Psoas muscle (tissue), 8 donors: Measurements from ENCODE around the gene ZRANB3. TPM values are rescaled to one million over a fixed set of nuclear protein-coding genes. Genes with fewer than 3 reads are reported as not detected.

Source experiments
- ATAC-seq, 4 donors: fragments of 200-7000 bp; cut with Tn5 transposase; one replicate each; pipeline ENCODE4 v1.9.1; 2020; ENCODE audit warnings: moderate library complexity in 3 of 4, mild to moderate bottlenecking in 2 of 4
- DNase-seq, 2 donors: peaks; one replicate each; pipeline ENCODE4 v3.0.0-alpha.2; 2020
- H3K27ac ChIP-seq: fragments of 200-600 bp; one replicate; pipeline ENCODE4 v1.8.0; 2022
- H3K27me3 ChIP-seq, 3 donors: fragments of 200-600 bp in 1 of 3; one replicate each; pipeline versions ENCODE4 v1.6.1 to v1.8.0; 2013 to 2022; ENCODE audit warnings: low read length in 2 of 3, mild to moderate bottlenecking in 2 of 3, moderate library complexity in 1 of 3; ENCODE audit not compliant: insufficient read depth in 3 of 3
- H3K36me3 ChIP-seq, 2 donors: fragments of 200-600 bp in 1 of 2; one replicate each; pipeline versions ENCODE4 v1.6.1 to v1.8.0; 2013 to 2022; ENCODE audit warnings: low read depth in 1 of 2, mild to moderate bottlenecking in 1 of 2, moderate library complexity in 1 of 2; ENCODE audit not compliant: insufficient read depth in 1 of 2
- H3K4me1 ChIP-seq: fragments of 200-600 bp; one replicate; pipeline ENCODE4 v1.8.0; 2022
- H3K4me3 ChIP-seq: fragments of 200-600 bp; one replicate; pipeline ENCODE4 v1.8.0; 2022; ENCODE audit warnings: mild to moderate bottlenecking
- H3K9me3 ChIP-seq: fragments of 200-600 bp; one replicate; pipeline ENCODE4 v1.8.0; 2022
- WGBS, 3 donors: extraction: QIAGEN DNeasy Blood & Tissue Kit; methylation state at CpG; one replicate each; pipeline versions ENCODE4 v1.1.6 to v1.1.7; 2013; 5-methylcytosine and 5-hydroxymethylcytosine counted together
- intact Hi-C, 2 donors: fragments of 100-400 bp; cut with DNase I; formaldehyde crosslinking; loops; one replicate each; pipeline versions ENCODE4 v1.11.0 to v1.14.2; 2022
- polyA plus RNA-seq, 3 donors: library from polyadenylated mRNA; stranded (reverse); fragments of 200-250 nt; gene quantifications; one replicate each; pipeline ENCODE4 v1.2.3, GENCODE V29; 2013
- total RNA-seq, 4 donors: library from RNA; stranded (reverse); fragmentation: NEBNext Ultra II Directional in 2 of 4; extraction: Animal tissue kit (Norgen Biotek cat#: 25700) in 2 of 4; gene quantifications; one replicate each; pipeline versions ENCODE4 v1.2.1 to v1.2.4, GENCODE V29; 2021 to 2023
- TF ChIP-seq, protein P1 (sequence below): fragments of 200-600 bp; IDR thresholded peaks from one replicate; pipeline ENCODE4 v1.8.0; 2022; ENCODE audit warnings: antibody characterized with exemption
- donor health status: healthy with polysubstance abuse.
- donor health status: DM: no; HTN: no; CAD: no; lungs with moderate emphysema.
- donor health status: Bipolar disorder and iron deficiency.
- donor health status: healthy.
- donor health status: DM: yes; HTN: yes; CAD: no.
- donor health status: DM: no; HTN: no; CAD: no.
- donor health status: DM: no; HTN: no; CAD: no.
- donor health status: DM: yes; HTN: yes; CAD: no.

The ZRANB3 gene
- total and polyA plus RNA-seq, 7 donors, result 1.3 to 6.4 (median 4.0) TPM

DNA sequence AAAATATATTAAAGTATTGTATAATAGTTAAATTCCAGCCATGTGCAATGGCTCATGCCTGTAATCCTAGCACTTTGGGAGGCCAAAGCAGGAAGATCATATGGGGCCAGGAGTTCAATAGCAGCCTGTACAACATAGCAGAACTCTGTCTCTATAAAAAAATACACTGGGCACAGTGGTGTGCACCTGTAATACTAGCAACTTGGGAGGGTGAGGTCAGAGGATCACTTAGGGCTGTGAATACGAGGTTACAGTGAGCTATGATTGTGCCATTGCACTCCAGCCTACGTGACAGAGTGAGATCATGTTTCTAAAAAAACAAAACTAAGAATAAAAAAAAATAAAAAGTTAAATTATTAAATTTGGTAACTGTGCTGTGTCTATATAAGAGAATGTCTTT is 36.1 kb downstream of the ZRANB3 start:
- Histone ChIP-seq H3K27ac (peak overlapping the region; percentile 88), H3K27me3 (no peaks in the 10 kb centered on the region), H3K4me1 (peaks cover 7% of the 10 kb centered on the region), H3K36me3 (no peaks in the 10 kb centered on the region), H3K4me3 (no peak overlapping the region), H3K9me3 (peaks cover 8% of the 10 kb centered on the region)
- intact Hi-C loops, result loop anchor here in 1 of 2 donors (5.0 kb wide), 1 partner anchor 37 kb away; the partner anchor contains the start of genes R3HDM1 and ZRANB3
- ATAC-seq (peak; percentile 94 to 98 (median 97)), DNase-seq (no peak)
- TF ChIP-seq, protein P1, sequence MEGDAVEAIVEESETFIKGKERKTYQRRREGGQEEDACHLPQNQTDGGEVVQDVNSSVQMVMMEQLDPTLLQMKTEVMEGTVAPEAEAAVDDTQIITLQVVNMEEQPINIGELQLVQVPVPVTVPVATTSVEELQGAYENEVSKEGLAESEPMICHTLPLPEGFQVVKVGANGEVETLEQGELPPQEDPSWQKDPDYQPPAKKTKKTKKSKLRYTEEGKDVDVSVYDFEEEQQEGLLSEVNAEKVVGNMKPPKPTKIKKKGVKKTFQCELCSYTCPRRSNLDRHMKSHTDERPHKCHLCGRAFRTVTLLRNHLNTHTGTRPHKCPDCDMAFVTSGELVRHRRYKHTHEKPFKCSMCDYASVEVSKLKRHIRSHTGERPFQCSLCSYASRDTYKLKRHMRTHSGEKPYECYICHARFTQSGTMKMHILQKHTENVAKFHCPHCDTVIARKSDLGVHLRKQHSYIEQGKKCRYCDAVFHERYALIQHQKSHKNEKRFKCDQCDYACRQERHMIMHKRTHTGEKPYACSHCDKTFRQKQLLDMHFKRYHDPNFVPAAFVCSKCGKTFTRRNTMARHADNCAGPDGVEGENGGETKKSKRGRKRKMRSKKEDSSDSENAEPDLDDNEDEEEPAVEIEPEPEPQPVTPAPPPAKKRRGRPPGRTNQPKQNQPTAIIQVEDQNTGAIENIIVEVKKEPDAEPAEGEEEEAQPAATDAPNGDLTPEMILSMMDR, result no peak
- WGBS, 3 donors, result 16 to 52% (median 32%) methylated on average over 2 of the region's 2 CpGs

DNA sequence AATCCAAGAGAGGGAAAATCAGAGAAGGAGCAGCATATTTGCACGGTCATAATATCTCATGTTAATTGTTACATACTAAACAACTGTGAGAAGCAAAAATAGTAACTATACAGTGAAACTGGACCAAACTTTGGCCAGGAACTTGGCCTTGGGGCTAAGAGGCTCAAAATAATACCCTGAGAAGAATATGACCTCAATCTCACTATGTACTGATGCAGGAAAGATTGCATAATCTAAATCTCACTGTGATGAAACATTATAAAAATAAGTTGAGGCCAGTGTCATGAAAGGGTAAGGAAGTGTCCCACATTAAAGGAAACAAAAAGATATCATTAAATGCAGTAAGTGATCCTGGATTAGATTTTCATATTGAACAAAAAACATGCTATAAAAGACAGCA is 36.5 kb downstream of the ZRANB3 start:
- no peak for DNase-seq
- intact Hi-C loops, result no loop called here
- 32 to 56% (median 34%) methylated on average over 1 of the region's 1 CpG for WGBS, 3 donors
- peaks cover 8% of the 10 kb centered on the region for H3K9me3 ChIP-seq
- H3K36me3 ChIP-seq, result no peaks in the 10 kb centered on the region
- H3K27ac ChIP-seq, result peak overlapping the region; percentile 88
- TF ChIP-seq, protein P1, result no peak
- no peaks in the 10 kb centered on the region for H3K27me3 ChIP-seq
- no peak overlapping the region for H3K4me3 ChIP-seq
- peaks cover 7% of the 10 kb centered on the region for H3K4me1 ChIP-seq
- ATAC-seq, result peak; percentile 91 to 95 (median 94)

DNA sequence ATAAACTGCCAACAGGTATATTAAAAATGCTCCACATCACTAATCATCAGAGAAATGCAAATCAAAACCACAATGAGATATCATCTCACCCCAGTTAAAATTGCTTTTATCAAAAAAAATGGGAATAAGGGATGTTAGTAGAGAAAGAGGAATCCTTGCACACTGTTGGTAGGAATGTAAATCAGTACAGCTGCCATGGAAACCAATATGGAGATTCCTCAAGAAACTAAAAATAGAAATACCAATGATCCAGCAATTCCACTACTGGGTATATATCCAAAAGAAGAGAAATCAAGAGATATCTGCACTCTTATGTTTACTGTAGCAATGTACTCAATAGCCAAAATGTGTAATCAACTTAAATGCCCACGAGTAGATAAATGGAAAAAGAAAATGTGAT is 40.6 kb downstream of the ZRANB3 start:
- peaks cover 0 to 1% of the 10 kb centered on the region in 2 donors for H3K36me3 ChIP-seq
- H3K27me3 ChIP-seq, result no peaks in the 10 kb centered on the region
- no peaks in the 10 kb centered on the region for H3K9me3 ChIP-seq
- no peak for ATAC-seq
- H3K27ac ChIP-seq, result no peak overlapping the region
- intact Hi-C loops, result no loop called here
- 92 to 100% (median 93%) methylated on average over 1 of the region's 1 CpG for WGBS, 3 donors
- H3K4me3 ChIP-seq, result no peak overlapping the region
- no peak for DNase-seq
- TF ChIP-seq, protein P1, result no peak
- peaks cover 3% of the 10 kb centered on the region for H3K4me1 ChIP-seq

DNA sequence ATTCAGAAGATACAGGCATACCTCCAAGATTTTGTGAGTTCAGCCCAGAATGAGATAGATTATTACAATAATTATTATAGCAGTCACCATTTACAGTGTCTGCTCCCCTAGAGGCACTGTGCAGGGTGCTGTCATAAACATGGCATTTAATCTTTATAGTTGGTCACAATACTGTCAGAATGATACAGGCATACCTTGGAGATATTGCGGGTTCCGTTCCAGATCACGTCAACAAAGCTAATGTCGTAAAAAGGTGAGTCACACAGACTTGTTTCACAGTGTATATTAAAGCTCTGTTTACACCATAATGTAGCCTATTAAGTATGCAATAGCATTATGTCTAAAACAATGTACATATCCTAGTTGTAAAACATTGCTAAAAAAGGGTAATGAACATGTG is 45.6 kb downstream of the ZRANB3 start:
- Histone ChIP-seq H3K27ac (no peak overlapping the region), H3K4me3 (no peak overlapping the region), H3K27me3 (no peaks in the 10 kb centered on the region), H3K9me3 (no peaks in the 10 kb centered on the region), H3K36me3 (peaks cover 0 to 4% of the 10 kb centered on the region in 2 donors), H3K4me1 (no peaks in the 10 kb centered on the region)
- ATAC-seq (no peak), DNase-seq (no peak)
- TF ChIP-seq, protein P1, result no peak
- intact Hi-C loops, result no loop called here
- WGBS, 3 donors, result 96 to 97% (median 97%) methylated on average over 4 of the region's 4 CpGs

DNA sequence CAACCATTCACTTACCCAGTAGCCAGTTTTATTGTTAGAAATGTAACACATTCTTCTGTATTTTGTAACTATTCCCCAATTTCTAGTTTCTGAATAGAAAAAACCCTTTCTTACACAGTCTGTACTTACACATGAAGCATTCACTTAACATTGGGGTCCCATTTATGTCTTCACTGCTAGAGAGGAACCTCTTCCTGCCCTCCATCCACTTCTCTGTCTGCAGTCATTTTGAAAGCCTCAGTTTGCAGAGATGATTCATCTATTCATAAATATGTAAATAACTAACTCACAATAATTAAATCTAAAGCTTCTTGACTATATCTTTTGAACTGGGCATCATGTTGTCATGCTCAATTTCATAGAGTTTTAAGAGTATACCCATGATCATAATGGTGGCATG is 55.9 kb downstream of the ZRANB3 start:
- intact Hi-C loops, result loop anchor here in 1 of 2 donors (10.0 kb wide), 1 partner anchor 120 kb away; no protein-coding TSS in a partner anchor
- TF ChIP-seq, protein P1, result no peak
- Histone ChIP-seq H3K9me3 (no peaks in the 10 kb centered on the region), H3K27ac (no peak overlapping the region), H3K36me3 (no peaks in the 10 kb centered on the region), H3K27me3 (no peaks in the 10 kb centered on the region), H3K4me1 (no peaks in the 10 kb centered on the region), H3K4me3 (no peak overlapping the region)
- ATAC-seq (no peak), DNase-seq (no peak)
